ENCODE results near the gene PLA2G4D.

Gene PLA2G4D

DNA sequence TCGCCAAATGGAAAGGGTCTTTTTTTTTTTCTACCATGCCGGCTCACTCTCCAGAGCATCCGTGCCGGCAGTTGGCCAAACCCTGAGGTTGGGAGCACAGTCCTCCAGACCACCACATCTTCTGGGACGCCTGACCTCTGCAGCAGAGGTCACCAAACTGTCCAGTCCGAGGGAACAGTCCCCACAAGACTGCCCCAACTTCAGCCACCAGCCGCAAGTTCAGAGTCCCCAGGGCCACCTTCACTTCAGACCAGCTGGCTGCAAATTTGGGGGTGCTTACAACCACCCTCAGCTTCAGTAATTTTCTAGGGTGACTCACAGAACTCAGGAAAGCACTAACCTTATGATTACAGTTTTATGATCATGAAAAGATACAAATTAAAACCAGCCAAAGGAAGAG is 28.9 kb downstream of the PLA2G4D start:
- H3K27ac ChIP-seq (ENCODE audit: insufficient read depth, low read depth, low read length, poor library complexity, severe bottlenecking), result no peak overlapping the region
- peaks cover 7% of the 10 kb centered on the region for H3K4me1 ChIP-seq (ENCODE audit: control insufficient read depth, insufficient read depth, low read length)
- H3K36me3 ChIP-seq (ENCODE audit: control insufficient read depth, insufficient read depth, low read length), result no peaks in the 10 kb centered on the region
- no peak overlapping the region for H3K4me3 ChIP-seq (ENCODE audit: insufficient read depth, low read depth, low read length)
- 84 to 86% methylated on average over 7 of the region's 7 CpGs for WGBS, 2 experiments
- no peaks in the 10 kb centered on the region for H3K27me3 ChIP-seq (ENCODE audit: control insufficient read depth, insufficient read depth, low read length, poor library complexity, severe bottlenecking)
- H3K9me3 ChIP-seq (ENCODE audit: control insufficient read depth, low read length), result no peaks in the 10 kb centered on the region

DNA sequence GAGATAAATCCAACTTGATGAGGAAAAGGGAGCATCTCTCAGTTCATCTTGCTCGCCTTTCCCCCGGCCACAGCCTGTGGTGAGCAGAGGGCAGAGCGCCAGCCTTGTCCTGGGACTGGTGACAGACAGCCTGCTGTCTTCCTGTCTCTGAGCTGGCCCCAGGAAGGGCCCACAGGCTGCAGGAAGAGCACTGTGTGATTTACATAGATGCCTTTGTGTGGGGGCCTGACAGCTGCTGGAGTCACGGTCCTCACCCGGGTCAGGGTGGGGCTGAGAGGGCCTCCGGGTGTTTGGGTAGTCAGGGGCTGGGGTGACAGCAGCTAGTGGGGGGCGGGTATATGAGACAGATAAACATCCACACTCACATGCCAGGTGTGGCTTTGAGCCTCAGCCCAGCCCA is 29.3 kb downstream of the PLA2G4D start:
- Histone ChIP-seq H3K4me1 (ENCODE audit: control insufficient read depth, insufficient read depth, low read length) (peaks cover 7% of the 10 kb centered on the region), H3K4me3 (ENCODE audit: insufficient read depth, low read depth, low read length) (no peak overlapping the region), H3K36me3 (ENCODE audit: control insufficient read depth, insufficient read depth, low read length) (no peaks in the 10 kb centered on the region), H3K27me3 (ENCODE audit: control insufficient read depth, insufficient read depth, low read length, poor library complexity, severe bottlenecking) (no peaks in the 10 kb centered on the region), H3K27ac (ENCODE audit: insufficient read depth, low read depth, low read length, poor library complexity, severe bottlenecking) (no peak overlapping the region), H3K9me3 (ENCODE audit: control insufficient read depth, low read length) (no peaks in the 10 kb centered on the region)
- WGBS, 2 experiments, result 67 to 74% methylated on average over 7 of the region's 7 CpGs

DNA sequence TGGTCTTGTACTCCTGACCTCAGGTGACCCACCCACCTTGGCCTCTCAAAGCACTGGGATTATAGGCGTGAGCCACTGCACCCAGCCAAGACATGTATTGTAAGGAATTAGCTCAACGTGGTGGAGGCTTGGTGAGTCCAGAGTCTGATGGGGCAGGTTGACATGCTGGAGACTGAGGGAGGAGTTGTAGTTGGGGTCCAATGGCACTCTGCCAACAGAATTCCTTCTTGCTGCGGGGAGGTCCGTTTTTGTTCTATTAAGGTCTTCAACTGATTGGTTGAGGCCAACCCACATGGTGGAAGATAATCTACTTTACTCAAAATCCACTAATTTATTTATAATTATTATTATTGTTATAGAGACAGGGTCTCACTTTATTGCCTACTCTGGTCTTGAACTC is 30.1 kb downstream of the PLA2G4D start:
- Histone ChIP-seq H3K4me3 (ENCODE audit: insufficient read depth, low read depth, low read length) (no peak overlapping the region), H3K9me3 (ENCODE audit: control insufficient read depth, low read length) (no peaks in the 10 kb centered on the region), H3K27ac (ENCODE audit: insufficient read depth, low read depth, low read length, poor library complexity, severe bottlenecking) (no peak overlapping the region), H3K4me1 (ENCODE audit: control insufficient read depth, insufficient read depth, low read length) (peaks cover 7% of the 10 kb centered on the region), H3K36me3 (ENCODE audit: control insufficient read depth, insufficient read depth, low read length) (no peaks in the 10 kb centered on the region), H3K27me3 (ENCODE audit: control insufficient read depth, insufficient read depth, low read length, poor library complexity, severe bottlenecking) (no peaks in the 10 kb centered on the region)
- WGBS, 2 experiments, result 91 to 95% methylated on average over 4 of the region's 4 CpGs

DNA sequence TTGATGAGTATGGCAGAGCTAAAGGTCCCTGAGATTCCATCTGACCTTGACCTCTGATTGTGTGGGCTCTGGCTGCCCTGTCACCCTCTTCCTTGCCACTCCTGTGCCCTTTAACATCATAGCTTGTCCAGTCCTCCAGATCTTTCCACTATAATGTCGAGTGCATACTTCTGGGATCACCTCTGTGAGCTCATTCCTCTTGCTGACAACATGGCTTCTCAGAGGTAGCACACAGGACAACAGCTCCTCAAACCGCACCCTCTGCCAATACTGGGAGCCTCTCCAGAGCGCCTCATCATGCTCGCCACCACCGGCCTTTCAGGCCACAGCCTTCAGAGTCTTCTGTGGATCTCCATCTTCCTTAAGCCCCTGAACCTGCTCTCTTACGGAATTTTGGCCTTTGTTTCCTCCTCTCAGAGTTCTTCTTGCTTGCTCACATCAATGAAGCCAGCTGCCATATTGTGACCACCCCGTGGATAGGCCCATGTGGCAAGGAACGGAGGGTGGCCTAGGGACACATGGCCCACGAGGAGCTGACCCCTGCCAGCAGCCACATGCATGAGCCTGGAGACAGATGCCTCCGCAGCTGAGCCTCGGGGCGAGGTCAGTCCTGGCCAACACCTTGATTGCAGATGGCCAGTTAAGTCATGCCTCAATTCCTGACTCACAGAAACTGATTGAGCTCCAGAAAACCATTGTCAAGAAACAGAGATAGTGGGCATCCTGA is 31.1 kb downstream of the PLA2G4D start:
- 92 to 94% methylated on average over 12 of the region's 12 CpGs for WGBS, 2 experiments
- no peaks in the 10 kb centered on the region for H3K9me3 ChIP-seq (ENCODE audit: control insufficient read depth, low read length)
- H3K4me1 ChIP-seq (ENCODE audit: control insufficient read depth, insufficient read depth, low read length), result peaks cover 7% of the 10 kb centered on the region
- H3K27me3 ChIP-seq (ENCODE audit: control insufficient read depth, insufficient read depth, low read length, poor library complexity, severe bottlenecking), result no peaks in the 10 kb centered on the region
- no peak overlapping the region for H3K4me3 ChIP-seq (ENCODE audit: insufficient read depth, low read depth, low read length)
- H3K36me3 ChIP-seq (ENCODE audit: control insufficient read depth, insufficient read depth, low read length), result no peaks in the 10 kb centered on the region
- H3K27ac ChIP-seq (ENCODE audit: insufficient read depth, low read depth, low read length, poor library complexity, severe bottlenecking), result no peak overlapping the region

DNA sequence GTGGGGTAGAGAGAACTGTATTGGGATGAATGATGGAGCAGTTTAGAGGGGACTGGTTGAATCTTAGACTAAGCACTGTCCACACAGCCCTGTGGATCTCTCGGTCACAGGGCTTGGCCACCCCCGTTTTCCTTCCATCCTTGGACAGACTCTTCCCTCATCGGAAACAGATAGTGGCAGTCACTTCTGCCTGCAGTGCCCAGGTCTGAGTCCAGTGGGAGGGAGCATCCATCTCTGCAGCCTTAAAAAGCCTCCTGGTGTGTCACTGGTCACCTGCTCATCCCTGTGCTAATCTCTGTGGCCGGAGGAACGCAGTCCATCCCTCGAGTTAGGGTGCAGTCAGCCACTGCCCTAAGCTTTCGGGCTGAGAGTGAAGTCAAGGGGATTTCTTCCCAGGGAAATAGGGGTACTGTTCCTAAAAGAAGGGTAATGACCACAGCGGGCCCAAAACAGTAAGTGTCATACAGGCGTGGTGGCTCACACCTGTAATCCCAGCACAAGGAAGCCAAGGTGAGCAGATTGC is 32.0 kb downstream of the PLA2G4D start:
- WGBS, 2 experiments, result 93 to 96% methylated on average over 9 of the region's 9 CpGs
- Histone ChIP-seq H3K4me3 (ENCODE audit: insufficient read depth, low read depth, low read length) (no peak overlapping the region), H3K27ac (ENCODE audit: insufficient read depth, low read depth, low read length, poor library complexity, severe bottlenecking) (no peak overlapping the region), H3K9me3 (ENCODE audit: control insufficient read depth, low read length) (no peaks in the 10 kb centered on the region), H3K36me3 (ENCODE audit: control insufficient read depth, insufficient read depth, low read length) (no peaks in the 10 kb centered on the region), H3K4me1 (ENCODE audit: control insufficient read depth, insufficient read depth, low read length) (peaks cover 7% of the 10 kb centered on the region), H3K27me3 (ENCODE audit: control insufficient read depth, insufficient read depth, low read length, poor library complexity, severe bottlenecking) (peaks cover 7% of the 10 kb centered on the region)

DNA sequence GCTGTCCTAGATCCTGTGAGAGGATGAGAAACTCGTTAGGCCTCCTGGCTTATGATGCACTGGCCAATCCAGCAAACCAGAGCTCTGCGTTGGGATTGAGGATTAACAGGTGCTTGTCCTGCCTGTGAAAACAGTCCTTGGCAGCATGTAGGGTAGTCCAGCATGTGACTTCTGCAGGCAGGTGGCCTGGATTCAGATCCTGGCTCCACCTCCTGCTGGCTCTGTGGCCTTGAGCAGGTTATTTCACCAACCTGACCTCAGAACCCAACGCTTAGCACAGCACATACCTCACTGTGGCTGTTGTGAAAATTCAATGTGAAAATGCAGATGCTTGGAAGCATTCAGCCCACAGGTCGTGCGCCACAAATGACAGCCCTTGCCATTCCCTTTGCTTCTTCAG is 33.6 kb downstream of the PLA2G4D start:
- H3K4me3 ChIP-seq (ENCODE audit: insufficient read depth, low read depth, low read length), result no peak overlapping the region
- peaks cover 1% of the 10 kb centered on the region for H3K4me1 ChIP-seq (ENCODE audit: control insufficient read depth, insufficient read depth, low read length)
- 91% methylated on average over 5 of the region's 5 CpGs for WGBS, 2 experiments
- no peaks in the 10 kb centered on the region for H3K9me3 ChIP-seq (ENCODE audit: control insufficient read depth, low read length)
- H3K36me3 ChIP-seq (ENCODE audit: control insufficient read depth, insufficient read depth, low read length), result no peaks in the 10 kb centered on the region
- H3K27ac ChIP-seq (ENCODE audit: insufficient read depth, low read depth, low read length, poor library complexity, severe bottlenecking), result no peak overlapping the region
- peaks cover 17% of the 10 kb centered on the region for H3K27me3 ChIP-seq (ENCODE audit: control insufficient read depth, insufficient read depth, low read length, poor library complexity, severe bottlenecking)

DNA sequence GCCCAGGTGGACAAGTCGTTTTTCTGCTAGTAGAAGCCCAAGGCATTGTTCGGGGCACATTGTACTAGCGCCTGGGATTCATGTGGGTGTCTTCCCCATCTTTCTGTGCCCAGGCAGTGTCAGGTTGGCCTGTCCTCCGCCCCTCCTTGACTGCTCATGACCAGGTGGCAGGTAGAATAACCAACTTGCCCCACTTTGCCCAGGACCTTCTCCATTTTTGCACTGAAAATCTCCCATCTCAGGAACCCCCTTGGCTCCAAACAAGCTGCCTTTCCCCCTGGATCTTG is 33.9 kb downstream of the PLA2G4D start:
- Histone ChIP-seq H3K9me3 (ENCODE audit: control insufficient read depth, low read length) (no peaks in the 10 kb centered on the region), H3K27ac (ENCODE audit: insufficient read depth, low read depth, low read length, poor library complexity, severe bottlenecking) (no peak overlapping the region), H3K4me1 (ENCODE audit: control insufficient read depth, insufficient read depth, low read length) (no peaks in the 10 kb centered on the region), H3K4me3 (ENCODE audit: insufficient read depth, low read depth, low read length) (no peak overlapping the region), H3K36me3 (ENCODE audit: control insufficient read depth, insufficient read depth, low read length) (no peaks in the 10 kb centered on the region), H3K27me3 (ENCODE audit: control insufficient read depth, insufficient read depth, low read length, poor library complexity, severe bottlenecking) (peaks cover 17% of the 10 kb centered on the region)
- 86 to 88% methylated on average over 4 of the region's 4 CpGs for WGBS, 2 experiments

DNA sequence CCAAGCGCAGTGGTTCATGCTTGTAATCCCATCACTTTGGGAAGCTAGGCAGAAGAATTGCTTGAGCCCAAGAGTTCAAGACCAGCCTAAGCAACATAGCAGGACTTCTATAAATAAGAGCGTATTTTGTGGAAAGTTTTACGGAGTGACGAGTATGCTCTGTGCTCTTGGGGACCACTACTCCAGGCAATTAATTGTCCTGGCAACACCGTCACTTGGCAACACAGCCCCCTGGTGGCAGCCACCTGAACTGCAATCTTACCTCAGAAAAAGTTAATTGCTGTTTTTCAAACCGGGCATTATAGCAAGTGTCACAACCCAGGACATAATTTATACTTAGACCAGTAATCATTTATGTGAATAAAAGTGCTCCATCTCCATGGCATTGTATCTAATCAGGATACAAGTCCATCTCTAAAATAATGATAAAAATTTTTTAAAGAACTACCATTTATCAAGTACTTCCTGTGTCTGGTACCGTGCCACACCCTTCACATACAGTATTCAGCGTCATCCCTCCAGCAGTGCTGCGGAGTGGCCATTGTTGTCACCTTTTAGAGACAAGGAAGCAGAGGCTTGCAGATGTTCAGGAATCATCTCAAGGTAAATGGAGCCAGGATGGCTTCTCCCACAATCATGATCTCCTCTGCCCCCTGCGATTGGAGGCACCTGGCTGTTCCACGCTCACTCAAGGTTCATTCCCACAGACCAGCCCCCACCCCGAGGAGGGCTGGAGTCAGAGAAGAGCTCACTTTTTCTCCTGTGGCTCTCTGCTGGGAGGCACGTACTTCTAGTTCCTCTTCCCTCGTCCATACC is 34.5 kb downstream of the PLA2G4D start:
- H3K4me1 ChIP-seq (ENCODE audit: control insufficient read depth, insufficient read depth, low read length), result no peaks in the 10 kb centered on the region
- 62 to 63% methylated on average over 14 of the region's 14 CpGs for WGBS, 2 experiments
- no peaks in the 10 kb centered on the region for H3K36me3 ChIP-seq (ENCODE audit: control insufficient read depth, insufficient read depth, low read length)
- H3K9me3 ChIP-seq (ENCODE audit: control insufficient read depth, low read length), result no peaks in the 10 kb centered on the region
- H3K27ac ChIP-seq (ENCODE audit: insufficient read depth, low read depth, low read length, poor library complexity, severe bottlenecking), result no peak overlapping the region
- H3K27me3 ChIP-seq (ENCODE audit: control insufficient read depth, insufficient read depth, low read length, poor library complexity, severe bottlenecking), result peaks cover 17% of the 10 kb centered on the region
- H3K4me3 ChIP-seq (ENCODE audit: insufficient read depth, low read depth, low read length), result no peak overlapping the region

DNA sequence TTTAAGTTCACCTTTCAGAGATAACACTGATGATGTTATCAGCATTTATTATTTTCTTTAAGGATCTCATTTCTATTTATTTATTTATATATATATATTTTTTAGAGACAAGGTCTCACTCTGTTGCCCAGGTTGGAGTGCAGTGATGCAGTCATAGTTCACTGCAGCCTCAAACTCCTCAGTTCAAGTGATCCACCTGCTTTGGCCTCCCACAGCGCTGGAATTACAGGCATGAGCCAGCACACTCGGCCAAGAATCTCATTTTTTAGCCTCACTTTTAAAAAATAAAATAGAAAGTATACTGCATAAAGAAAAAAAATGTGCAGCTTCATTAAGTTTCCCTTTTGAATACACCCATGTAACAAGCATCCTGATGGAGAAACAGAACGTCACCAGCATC is 35.6 kb downstream of the PLA2G4D start:
- H3K9me3 ChIP-seq (ENCODE audit: control insufficient read depth, low read length), result no peaks in the 10 kb centered on the region
- H3K27me3 ChIP-seq (ENCODE audit: control insufficient read depth, insufficient read depth, low read length, poor library complexity, severe bottlenecking), result peaks cover 17% of the 10 kb centered on the region
- WGBS, 2 experiments, result 85 to 89% methylated on average over 2 of the region's 3 CpGs
- H3K27ac ChIP-seq (ENCODE audit: insufficient read depth, low read depth, low read length, poor library complexity, severe bottlenecking), result no peak overlapping the region
- H3K4me1 ChIP-seq (ENCODE audit: control insufficient read depth, insufficient read depth, low read length), result no peaks in the 10 kb centered on the region
- no peaks in the 10 kb centered on the region for H3K36me3 ChIP-seq (ENCODE audit: control insufficient read depth, insufficient read depth, low read length)
- H3K4me3 ChIP-seq (ENCODE audit: insufficient read depth, low read depth, low read length), result no peak overlapping the region

DNA sequence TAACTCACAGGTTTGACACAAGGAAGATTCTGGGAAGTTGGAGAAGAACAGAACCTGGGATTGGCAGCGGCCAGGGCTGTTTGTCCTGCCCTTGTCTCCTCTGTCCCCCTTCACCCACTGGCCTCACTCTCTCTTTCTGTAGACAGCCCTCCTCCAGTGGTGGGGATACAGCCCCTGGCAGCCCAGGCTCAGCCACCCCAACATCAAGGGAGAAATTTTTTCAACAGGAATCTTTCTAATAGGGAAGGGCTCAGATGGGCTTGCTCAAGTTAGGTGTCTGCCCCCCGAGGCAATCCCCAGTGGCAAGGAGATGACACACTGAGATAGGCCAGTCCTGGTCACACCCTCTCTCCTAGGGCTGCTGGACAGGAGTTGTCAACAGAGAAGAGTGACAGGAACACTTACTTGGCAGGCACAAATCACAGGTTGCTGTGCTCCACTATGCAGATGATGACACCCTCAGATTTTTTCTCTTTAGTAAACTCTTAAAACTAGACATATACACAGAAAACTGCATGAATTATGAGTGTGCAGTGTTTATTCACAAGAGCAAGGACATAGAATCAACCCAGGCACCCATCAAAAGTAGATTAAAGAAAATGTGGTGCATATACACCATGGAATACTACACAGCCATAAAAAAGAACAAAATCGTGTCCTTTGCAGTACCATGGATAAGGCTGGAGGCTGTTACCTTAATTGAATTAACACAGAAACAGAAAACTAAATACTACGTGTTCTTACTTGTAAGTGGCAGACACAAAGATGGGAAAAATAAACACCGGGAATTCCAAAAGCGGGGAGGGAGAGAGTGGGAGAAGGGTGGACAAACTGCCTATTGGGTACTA is 36.3 kb downstream of the PLA2G4D start:
- H3K4me3 ChIP-seq (ENCODE audit: insufficient read depth, low read depth, low read length), result no peak overlapping the region
- H3K9me3 ChIP-seq (ENCODE audit: control insufficient read depth, low read length), result no peaks in the 10 kb centered on the region
- H3K36me3 ChIP-seq (ENCODE audit: control insufficient read depth, insufficient read depth, low read length), result no peaks in the 10 kb centered on the region
- 91 to 93% methylated on average over 6 of the region's 6 CpGs for WGBS, 2 experiments
- H3K27ac ChIP-seq (ENCODE audit: insufficient read depth, low read depth, low read length, poor library complexity, severe bottlenecking), result no peak overlapping the region
- peaks cover 17% of the 10 kb centered on the region for H3K27me3 ChIP-seq (ENCODE audit: control insufficient read depth, insufficient read depth, low read length, poor library complexity, severe bottlenecking)
- no peaks in the 10 kb centered on the region for H3K4me1 ChIP-seq (ENCODE audit: control insufficient read depth, insufficient read depth, low read length)
